Measurements from ENCODE around the gene ABLIM2.

- TF ChIP-seq CTCF (IDR thresholded peaks at IDR 0.05) (no peak), POLR2A (IDR thresholded peaks at IDR 0.05) (no peak)
These were observed 176.7 kb downstream of the ABLIM2 start for GRCh38 chr4:7981738-7982394.

Measured in body of pancreas (tissue), 4 donors.